ENCODE data around the gene HSD17B4.

GRCh38 chr5:119409235-119409815 lies 43.0 kb upstream of the HSD17B4 start:
- no peak for TF ChIP-seq POLR2A (IDR thresholded peaks at IDR 0.05)
- TF ChIP-seq CTCF (IDR thresholded peaks at IDR 0.05) = no peak

All from ovary (tissue), 3 donors.